ENCODE measurements around the gene ADD1.

- no peak for TF ChIP-seq POLR2A (IDR thresholded peaks at IDR 0.05)
- TF ChIP-seq CTCF (IDR thresholded peaks at IDR 0.05) = no peak
Observed at GRCh38 chr4:2860391-2861348, 17.0 kb downstream of the ADD1 start.

All from suprapubic skin (tissue), 3 donors.